K562 (cell line): ENCODE data around the gene CHAF1A. TPM values are rescaled to one million over a fixed set of nuclear protein-coding genes. Genes with fewer than 3 reads are reported as not detected.

Experiments used
- ADNP ChIP-seq: fragments of 200-800 bp; sonication (Bioruptor generic); IDR thresholded peaks from 2 replicates; pipeline ENCODE4 v1.6.1; 2016; ENCODE audit warnings: missing genetic modification characterization, missing compliant biosample characterization
- C11orf30 ChIP-seq: fragments of 450-650 bp; IDR thresholded peaks from 2 replicates; pipeline ENCODE4 v1.6.1; 2016; ENCODE audit warnings: low read depth, mild to moderate bottlenecking
- ETS2 ChIP-seq: IDR thresholded peaks from 2 replicates; pipeline ENCODE4 v1.6.1; 2016; ENCODE audit warnings: borderline replicate concordance, missing genetic modification characterization, mild to moderate bottlenecking, moderate library complexity, missing compliant biosample characterization; ENCODE audit not compliant: poor library complexity, severe bottlenecking
- HDAC1 ChIP-seq, 2 experiments: fragments of 450-650 bp; IDR thresholded peaks; 2 replicates each; pipeline ENCODE4 v1.6.1; 2016 to 2017; ENCODE audit warnings: inconsistent platforms in 1 of 2, mild to moderate bottlenecking in 1 of 2, moderate library complexity in 1 of 2
- HDAC6 ChIP-seq: IDR thresholded peaks from 2 replicates; pipeline ENCODE4 v1.6.1; 2012; ENCODE audit warnings: low read depth, mild to moderate bottlenecking, control low read depth, inconsistent platforms, low read length, moderate library complexity
- KAT7 ChIP-seq: sonication (generic); formaldehyde crosslinking; IDR thresholded peaks from 2 replicates; pipeline ENCODE4 v1.8.0; 2022; ENCODE audit warnings: missing genetic modification reagents, mild to moderate bottlenecking, borderline replicate concordance
- KAT8 ChIP-seq: fragments of 450-650 bp; IDR thresholded peaks from 2 replicates; pipeline ENCODE4 v1.6.1; 2016; ENCODE audit warnings: low read depth, mild to moderate bottlenecking
- MITF ChIP-seq: IDR thresholded peaks from 2 replicates; pipeline ENCODE4 v1.6.1; 2014; ENCODE audit warnings: antibody characterized with exemption
- MTA3 ChIP-seq: fragments of 450-650 bp; formaldehyde crosslinking; IDR thresholded peaks from 2 replicates; pipeline ENCODE4 v1.6.1; 2017; ENCODE audit warnings: mild to moderate bottlenecking, borderline replicate concordance
- POLR2AphosphoS2 ChIP-seq: IDR thresholded peaks from 2 replicates; pipeline ENCODE4 v1.6.1; 2012; ENCODE audit warnings: low read length, improper control_type of control experiment
- POLR2G ChIP-seq: fragments of 200-400 bp; formaldehyde crosslinking; IDR thresholded peaks from 2 replicates; pipeline ENCODE4 v1.6.1; 2017; ENCODE audit warnings: low read depth, mild to moderate bottlenecking, antibody characterized with exemption, low read length, moderate library complexity
- UBTF ChIP-seq, 2 experiments: IDR thresholded peaks; 2 replicates each; pipeline ENCODE4 v1.6.1; 2012; ENCODE audit warnings: improper control_type of control experiment in 2 of 2, low read depth in 2 of 2, low read length in 2 of 2, borderline replicate concordance in 1 of 2
- ZNF431 ChIP-seq: sonication (generic); formaldehyde crosslinking; IDR thresholded peaks from 2 replicates; pipeline ENCODE4 v1.8.0; 2022; ENCODE audit warnings: mild to moderate bottlenecking, missing genetic modification reagents
- polyA plus RNA-seq, 8 experiments: library from polyadenylated mRNA; depleted of rRNA in 4 of 8; stranded (reverse) in 5 of 8; unstranded in 3 of 8; fragments of >200 nt; fragmentation: Nextera tagmentation in 2 of 8; fragmentation: Illumina TruSeq in 1 of 8; extraction: Ambion mirVana in 2 of 8; extraction: Trizol in 1 of 8; gene quantifications; 2 replicates each; pipeline versions ENCODE4 v1.2.1 to v1.2.3, GENCODE V29; 2011 to 2014; ENCODE audit warnings: inconsistent platforms in 1 of 8, missing spikeins in 1 of 8
- total RNA-seq, 7 experiments: library from RNA; depleted of rRNA in 6 of 7; stranded (reverse); fragments of >200 nt in 6 of 7; fragmentation: Illumina TruSeq in 2 of 7; extraction: Trizol in 2 of 7; gene quantifications; 2 replicates each; pipeline versions ENCODE4 v1.2.1 to v1.2.3, GENCODE V29; 2011 to 2021; ENCODE audit warnings: low replicate concordance in 1 of 7
- TF ChIP-seq, protein P1 (sequence below): fragments of 150-350 bp; conservative IDR thresholded peaks from 2 replicates; pipeline ENCODE4 v1.6.1; 2014; ENCODE audit warnings: low read length
- TF ChIP-seq, protein P2 (sequence below): fragments of 200-800 bp; sonication (Bioruptor generic); IDR thresholded peaks from 2 replicates; pipeline ENCODE4 v1.6.1; 2016; ENCODE audit warnings: missing genetic modification characterization, missing compliant biosample characterization

Gene CHAF1A
- total and polyA plus RNA-seq, 9 of the 15 experiments (the other 6 are each of a cell fraction or from before 2014, with no cell fraction given) = 1.6 to 86.9 (median 45.2) TPM

GRCh38 chr19:4402171-4403004 is at the start of gene CHAF1A (continued):
- TF ChIP-seq KAT7 (CRISPR knock-in tag) (no peak), POLR2G (peak; percentile 94), UBTF (IDR thresholded peaks at IDR 0.05; ENCODE audit: borderline replicate concordance in 1 of 2, low read depth in 2 of 2, low read length in 2 of 2) (no peak), ZNF431 (no peak), HDAC1 (IDR thresholded peaks at IDR 0.05) (no peak), C11orf30 (no peak; the same call in 1 of the 2 replicates), MITF (no peak), ADNP (tag) (no peak), POLR2AphosphoS2 (no peak), HDAC6 (no peak), ETS2 (no peak), KAT8 (no peak), MTA3 (peak; percentile 75)
- TF ChIP-seq, protein P1, sequence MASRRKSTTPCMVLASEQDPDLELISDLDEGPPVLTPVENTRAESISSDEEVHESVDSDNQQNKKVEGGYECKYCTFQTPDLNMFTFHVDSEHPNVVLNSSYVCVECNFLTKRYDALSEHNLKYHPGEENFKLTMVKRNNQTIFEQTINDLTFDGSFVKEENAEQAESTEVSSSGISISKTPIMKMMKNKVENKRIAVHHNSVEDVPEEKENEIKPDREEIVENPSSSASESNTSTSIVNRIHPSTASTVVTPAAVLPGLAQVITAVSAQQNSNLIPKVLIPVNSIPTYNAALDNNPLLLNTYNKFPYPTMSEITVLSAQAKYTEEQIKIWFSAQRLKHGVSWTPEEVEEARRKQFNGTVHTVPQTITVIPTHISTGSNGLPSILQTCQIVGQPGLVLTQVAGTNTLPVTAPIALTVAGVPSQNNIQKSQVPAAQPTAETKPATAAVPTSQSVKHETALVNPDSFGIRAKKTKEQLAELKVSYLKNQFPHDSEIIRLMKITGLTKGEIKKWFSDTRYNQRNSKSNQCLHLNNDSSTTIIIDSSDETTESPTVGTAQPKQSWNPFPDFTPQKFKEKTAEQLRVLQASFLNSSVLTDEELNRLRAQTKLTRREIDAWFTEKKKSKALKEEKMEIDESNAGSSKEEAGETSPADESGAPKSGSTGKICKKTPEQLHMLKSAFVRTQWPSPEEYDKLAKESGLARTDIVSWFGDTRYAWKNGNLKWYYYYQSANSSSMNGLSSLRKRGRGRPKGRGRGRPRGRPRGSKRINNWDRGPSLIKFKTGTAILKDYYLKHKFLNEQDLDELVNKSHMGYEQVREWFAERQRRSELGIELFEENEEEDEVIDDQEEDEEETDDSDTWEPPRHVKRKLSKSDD = peak; percentile 98
- TF ChIP-seq, protein P2, sequence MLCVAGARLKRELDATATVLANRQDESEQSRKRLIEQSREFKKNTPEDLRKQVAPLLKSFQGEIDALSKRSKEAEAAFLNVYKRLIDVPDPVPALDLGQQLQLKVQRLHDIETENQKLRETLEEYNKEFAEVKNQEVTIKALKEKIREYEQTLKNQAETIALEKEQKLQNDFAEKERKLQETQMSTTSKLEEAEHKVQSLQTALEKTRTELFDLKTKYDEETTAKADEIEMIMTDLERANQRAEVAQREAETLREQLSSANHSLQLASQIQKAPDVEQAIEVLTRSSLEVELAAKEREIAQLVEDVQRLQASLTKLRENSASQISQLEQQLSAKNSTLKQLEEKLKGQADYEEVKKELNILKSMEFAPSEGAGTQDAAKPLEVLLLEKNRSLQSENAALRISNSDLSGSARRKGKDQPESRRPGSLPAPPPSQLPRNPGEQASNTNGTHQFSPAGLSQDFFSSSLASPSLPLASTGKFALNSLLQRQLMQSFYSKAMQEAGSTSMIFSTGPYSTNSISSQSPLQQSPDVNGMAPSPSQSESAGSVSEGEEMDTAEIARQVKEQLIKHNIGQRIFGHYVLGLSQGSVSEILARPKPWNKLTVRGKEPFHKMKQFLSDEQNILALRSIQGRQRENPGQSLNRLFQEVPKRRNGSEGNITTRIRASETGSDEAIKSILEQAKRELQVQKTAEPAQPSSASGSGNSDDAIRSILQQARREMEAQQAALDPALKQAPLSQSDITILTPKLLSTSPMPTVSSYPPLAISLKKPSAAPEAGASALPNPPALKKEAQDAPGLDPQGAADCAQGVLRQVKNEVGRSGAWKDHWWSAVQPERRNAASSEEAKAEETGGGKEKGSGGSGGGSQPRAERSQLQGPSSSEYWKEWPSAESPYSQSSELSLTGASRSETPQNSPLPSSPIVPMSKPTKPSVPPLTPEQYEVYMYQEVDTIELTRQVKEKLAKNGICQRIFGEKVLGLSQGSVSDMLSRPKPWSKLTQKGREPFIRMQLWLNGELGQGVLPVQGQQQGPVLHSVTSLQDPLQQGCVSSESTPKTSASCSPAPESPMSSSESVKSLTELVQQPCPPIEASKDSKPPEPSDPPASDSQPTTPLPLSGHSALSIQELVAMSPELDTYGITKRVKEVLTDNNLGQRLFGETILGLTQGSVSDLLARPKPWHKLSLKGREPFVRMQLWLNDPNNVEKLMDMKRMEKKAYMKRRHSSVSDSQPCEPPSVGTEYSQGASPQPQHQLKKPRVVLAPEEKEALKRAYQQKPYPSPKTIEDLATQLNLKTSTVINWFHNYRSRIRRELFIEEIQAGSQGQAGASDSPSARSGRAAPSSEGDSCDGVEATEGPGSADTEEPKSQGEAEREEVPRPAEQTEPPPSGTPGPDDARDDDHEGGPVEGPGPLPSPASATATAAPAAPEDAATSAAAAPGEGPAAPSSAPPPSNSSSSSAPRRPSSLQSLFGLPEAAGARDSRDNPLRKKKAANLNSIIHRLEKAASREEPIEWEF (CRISPR knock-in tag) = no peak
